Measurements from ENCODE around the gene TMEM254.

TMEM254 gene

DNA sequence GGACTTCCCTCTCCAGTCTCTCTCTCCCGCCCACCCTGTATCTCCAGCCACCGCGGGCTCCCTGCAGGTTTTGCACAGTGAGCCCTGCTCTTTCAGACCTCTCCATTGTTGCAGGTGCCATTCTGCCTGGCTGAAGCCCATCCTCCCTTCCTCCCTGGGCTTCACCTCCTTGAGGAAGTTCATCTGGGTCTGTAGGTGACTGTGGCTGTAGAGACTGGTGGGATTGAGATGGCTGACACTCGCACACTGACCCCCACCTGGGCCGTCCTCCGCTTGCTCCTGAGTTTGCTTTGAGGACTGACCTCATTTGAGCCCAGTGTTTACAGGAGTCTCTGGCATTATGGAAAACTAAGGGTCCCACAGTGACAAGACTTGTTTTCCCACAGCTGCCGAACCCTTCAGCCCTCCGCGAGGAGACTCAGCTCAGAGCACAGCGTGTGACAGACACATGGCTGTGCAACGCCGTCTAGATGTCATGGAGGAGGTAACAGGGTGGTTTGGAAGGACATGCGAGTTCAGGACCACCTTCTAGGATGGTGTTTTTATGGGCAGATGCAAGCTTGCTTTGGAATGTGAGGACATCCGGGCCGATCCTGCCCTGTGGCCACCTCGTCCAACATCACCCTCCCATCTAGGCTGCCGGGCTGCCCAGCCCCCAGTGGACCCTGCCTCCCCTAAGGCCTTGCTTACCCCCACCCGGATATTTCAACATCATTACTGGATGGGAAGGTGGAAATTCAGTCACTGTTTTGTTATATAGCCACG, 63.4 kb downstream of the TMEM254 start:
- Histone ChIP-seq H3K27me3 (ENCODE audit: control insufficient read depth, insufficient read depth, low read length) (no peaks in the 10 kb centered on the region), H3K36me3 (ENCODE audit: control insufficient read depth, insufficient read depth, low read length) (no peaks in the 10 kb centered on the region), H3K4me1 (ENCODE audit: control insufficient read depth, insufficient read depth, low read length) (peaks cover 8% of the 10 kb centered on the region)

More for the DNA sequence above, 63.4 kb downstream of the TMEM254 start:
- Histone ChIP-seq H3K27ac (ENCODE audit: low read depth, low read length) (no peak overlapping the region), H3K4me3 (ENCODE audit: low read length) (no peak overlapping the region), H3K9ac (ENCODE audit: low read length) (no peak overlapping the region)

Data from rectal smooth muscle tissue (tissue), 1 donor.